Activated CD8-positive, alpha-beta memory T cell treated with anti-CD3 and anti-CD28 coated beads, Interleukin-2, amount 50 U/mL, for 1 hour (primary cell): ENCODE results near the gene DSP.

ENCODE experiments used
- DNase-seq: peaks from one replicate; pipeline ENCODE4 v3.0.0-alpha.2; 2020; ENCODE audit errors: extremely low read depth

The DSP gene

DNA sequence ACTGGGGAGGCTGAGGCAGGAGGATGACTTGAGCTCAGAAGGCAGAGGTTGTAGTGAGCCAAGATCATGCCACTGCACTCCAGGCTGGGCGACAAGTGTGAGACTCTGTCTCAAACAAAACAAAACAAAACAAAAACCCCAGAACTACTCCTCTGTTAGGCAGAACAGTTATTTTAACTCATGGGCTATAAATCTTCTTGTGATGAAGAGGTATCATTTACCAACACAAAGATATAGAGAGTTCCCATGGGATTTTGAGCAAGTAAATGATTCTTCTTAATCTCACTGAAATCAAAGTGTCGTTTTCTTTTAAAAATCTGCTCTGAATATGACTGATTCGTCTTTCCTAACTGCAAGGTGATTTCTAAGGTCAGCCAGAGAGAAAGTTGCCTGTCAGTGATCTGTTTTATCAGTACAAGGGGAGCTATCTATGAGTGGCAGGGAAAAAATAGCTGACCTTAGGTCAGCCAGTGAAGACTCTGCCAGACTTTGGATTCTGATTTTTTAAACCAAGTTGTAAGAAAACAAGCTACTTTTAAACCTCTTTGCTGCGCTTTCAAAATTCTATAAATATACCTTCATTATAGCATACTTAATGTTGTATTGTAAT, 3.8 kb upstream of the DSP start:
- DNase-seq = no peak

DNA sequence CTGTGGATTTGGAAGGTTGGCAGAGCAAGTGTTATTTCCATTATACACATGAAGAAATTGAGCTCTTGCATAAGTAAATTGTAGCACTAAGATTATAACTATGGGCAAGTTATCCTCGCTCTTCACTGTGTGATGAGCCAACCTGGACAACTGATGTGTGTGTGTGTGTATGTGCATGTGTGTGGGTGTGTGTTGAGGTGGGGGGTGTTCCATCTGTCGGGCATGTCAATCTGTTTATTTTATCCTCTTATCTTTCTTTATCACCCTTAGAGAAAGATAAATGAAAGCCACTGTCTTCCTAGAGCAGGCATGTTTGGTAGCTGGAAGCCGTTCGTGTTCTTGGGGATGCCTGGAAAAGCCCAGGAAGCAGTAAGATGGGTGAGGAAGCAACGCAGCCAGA, 3.0 kb upstream of the DSP start:
- no peak for DNase-seq

DNA sequence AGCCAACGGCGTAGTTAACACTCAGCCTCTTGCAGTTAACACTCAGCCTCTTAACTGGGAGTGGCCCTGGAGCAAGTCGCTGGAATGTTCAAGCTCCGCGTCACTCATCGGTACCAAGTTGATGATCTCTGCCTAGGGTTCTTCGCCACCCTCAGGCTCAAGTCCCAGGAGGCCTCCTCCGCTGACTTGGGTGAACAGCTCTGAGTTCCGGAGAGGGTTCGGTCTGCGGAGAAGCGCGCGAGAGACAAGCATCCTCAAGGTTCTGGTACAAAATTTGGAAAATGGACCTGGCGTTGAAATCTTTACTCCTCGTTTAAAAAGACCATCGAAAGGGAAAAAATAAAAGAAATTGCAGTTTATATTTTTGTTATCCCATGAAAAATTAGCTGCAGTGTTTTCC, 876 bp upstream of the DSP start:
- DNase-seq = no peak

DNA sequence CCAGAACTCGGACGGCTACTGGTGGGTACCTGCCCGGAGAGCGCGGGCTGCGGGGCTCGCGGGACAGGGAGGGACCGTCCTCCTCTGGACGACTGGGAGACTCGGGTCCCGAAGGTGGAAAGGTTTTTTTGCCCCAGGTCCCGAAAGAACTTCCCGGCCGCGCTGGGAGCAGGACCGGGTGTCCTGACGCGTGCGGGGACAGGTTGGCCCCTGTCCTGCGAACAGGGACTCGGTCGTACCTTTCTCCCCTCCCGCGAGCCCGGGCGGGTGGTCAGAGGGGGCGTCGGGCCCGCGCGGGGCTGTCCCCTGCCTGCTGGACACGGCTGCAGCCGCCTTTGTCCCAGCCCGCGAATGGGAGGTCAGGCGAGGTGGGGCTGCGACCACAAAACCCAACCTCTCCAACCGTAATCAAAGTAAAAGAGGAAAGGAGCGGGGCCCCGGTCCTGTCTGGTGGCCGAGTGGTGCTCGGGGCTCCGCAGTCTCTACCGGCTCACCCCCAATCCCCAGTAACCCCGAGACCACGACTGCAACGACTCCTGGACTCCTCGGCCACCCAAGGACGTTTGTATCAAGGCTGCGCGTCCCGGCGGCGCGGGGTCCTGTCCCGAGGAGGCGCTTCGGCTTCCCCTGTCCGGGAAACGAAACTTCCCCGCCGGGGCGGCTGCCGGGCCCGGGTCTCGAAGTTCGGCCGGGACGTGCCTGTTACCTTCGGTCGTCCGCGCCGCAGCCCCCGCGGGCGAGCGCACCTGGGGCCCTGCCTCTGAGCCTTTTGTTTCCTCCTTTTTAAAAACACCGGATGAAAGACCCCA, 798 bp downstream of the DSP start:
- DNase-seq = no peak

DNA sequence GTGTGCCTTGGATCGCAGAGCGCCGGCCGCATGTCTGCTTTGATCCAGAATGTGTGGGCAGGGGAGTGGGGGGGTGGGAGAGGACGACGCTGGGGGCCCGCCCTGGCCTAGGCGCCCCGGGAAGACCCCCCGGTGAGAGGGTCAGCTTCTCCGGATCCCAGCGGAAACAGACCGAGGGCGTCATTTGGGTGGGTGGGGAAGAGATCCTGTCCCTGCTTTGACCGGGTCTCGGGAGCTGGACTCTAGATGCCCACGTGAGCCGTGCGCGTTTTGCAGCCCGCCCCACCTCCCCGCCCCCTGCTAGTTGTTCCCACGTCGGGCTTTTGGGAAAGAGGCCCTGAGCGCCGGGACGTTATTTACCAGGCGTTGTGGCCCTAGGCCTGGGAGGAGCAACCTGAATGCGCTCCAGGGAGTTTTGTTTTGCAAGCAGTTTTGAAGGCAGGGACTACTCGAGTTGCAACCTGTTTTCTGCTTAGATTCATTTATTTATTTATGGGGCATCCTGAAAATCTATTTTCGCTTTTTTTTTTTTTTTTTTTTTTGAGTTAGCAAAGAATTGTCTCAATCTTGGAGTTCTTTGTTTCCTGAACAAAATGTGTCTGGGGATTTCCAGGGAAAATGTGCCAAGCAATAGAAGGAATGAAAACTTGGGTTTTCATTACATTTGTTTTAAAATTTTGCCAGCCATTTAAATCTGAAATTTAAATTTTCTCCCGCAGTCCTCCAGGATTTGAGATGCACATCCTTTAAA, 1.6 kb downstream of the DSP start:
- no peak for DNase-seq

DNA sequence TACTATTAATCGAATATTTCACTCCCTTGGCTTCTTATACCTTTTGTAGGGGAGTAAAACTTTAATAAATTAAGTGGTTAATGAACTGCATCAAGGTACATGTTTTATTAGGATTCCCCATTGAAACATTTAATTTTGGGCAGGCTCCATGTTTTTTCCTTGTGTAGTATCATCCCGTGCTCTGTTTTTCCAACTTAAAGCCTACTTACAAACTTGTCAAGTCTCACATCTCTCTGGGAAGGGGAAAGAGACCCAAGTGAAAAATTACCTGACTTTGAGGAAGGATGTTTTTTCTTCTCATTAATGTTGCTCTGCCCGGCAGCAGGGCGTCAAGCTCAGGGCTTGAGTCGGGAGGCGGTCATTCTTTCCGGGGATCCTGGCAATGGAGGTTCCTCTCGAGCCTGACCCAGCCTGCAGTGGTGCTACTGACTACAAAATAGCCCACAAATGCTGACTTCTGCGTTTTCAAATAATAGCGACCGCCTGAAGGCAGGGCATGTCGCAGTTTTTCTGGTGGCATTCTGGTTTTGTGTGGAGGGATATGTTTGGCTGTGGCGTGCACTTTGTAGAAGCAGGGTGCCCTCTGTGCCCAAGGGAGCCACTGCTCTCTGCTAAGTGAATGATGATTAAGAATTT, 2.4 kb downstream of the DSP start:
- no peak for DNase-seq

DNA sequence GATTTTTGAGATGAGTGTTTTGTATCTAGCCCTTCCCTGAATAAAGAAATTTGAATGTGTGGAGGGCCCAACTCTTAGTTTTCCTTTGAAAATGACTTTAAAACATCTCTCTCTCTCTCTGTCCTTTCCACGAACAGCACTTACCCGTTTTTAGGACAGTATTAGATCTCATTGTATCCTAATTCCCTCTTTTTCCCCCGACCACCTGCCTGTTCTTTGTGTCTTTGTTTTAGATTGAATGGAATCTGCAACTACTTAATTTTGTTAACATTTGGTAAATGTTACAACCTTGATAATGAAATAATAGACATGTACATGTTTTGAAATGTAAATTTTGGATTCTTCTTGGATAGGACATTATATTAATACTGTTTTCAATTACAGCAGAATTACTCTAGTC, 3.1 kb downstream of the DSP start:
- no peak for DNase-seq

DNA sequence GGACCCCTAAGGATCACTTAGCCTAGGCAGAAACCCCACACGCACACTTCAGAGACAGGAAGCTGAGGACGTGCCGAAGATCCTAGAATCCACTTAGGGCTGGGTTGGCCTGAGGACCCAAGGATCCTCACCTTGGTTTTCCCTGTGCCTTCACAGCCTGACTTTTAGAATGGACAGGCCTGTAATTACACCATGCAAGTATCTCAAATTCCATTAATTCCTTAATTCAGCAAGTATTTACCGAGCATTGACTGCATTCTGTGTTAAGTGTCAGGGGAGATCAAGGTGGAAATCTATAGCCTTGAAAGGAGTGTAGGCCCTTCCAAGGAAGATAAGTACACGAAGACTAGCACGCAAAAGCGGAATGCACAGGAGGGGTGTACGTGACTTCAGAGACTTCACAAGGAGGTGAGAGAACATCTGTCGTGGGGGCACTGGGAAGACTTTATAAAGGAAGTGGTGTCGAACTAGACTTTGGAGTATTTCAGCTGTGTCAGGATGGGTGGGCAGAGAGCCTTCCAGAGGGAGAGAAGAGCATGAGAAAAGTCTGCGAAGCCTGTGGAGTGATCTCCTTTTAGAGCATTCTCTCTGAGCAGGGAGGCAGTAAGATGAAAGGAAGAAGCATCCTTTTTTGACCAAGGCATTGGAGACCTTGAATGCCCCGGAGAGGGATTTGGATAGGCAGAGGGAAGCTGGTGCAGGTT, 4.0 kb downstream of the DSP start:
- DNase-seq = no peak

DNA sequence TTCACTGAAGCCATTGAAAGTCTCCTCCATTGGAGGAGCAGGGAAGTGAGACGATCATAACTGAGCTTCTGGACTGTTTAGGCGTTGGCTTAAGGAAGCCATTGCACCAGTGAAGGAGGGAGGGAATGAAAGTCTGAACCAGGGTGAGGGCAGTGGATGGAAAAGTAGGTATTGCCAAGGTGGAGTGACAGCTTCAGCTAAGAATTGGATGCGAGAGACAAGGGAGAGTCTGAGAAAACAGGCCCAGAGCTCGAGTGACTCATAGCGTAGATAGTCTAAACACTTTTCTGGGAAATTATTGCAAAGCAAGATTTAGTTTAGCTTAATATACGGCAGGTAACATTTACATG, 4.5 kb downstream of the DSP start:
- DNase-seq = no peak

DNA sequence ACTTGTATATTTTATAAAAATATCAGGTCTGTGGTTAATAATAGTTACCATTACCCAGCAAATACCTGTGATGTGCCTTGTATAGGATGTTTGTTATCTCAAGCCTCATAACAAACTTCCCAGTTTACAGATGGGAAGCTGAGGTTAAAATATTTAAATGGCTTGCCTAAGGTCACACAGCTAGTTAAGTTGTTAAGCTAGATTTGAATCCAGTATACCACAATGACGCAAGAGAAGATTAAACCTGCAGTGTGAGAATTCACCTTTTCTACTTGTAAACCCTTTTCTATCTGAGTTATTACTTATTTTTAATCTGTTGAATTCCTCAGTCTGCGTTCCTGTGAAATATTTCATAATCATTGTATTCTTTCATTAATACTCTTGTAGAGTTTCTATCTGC, 4.9 kb downstream of the DSP start:
- DNase-seq = no peak

DNA sequence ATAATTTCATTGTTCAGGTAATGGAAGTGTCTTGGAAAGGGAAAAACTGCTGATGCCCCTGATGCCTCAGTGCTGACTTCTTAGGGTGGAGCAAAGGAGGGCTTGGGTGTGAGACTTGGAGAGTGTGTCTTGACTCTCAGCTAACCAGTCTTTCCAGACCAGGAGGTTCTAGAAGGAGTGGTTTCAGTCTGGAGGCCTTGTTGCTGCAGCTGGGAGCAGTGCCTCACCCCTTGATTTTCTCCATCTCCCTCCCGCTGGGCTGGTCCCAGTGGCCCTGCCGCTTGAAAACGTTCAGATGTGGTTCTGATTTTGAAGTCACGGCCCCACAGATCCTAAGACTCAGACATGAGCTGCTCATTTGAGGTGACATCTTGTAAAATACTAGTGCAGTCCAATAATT, 5.4 kb downstream of the DSP start:
- DNase-seq = no peak

DNA sequence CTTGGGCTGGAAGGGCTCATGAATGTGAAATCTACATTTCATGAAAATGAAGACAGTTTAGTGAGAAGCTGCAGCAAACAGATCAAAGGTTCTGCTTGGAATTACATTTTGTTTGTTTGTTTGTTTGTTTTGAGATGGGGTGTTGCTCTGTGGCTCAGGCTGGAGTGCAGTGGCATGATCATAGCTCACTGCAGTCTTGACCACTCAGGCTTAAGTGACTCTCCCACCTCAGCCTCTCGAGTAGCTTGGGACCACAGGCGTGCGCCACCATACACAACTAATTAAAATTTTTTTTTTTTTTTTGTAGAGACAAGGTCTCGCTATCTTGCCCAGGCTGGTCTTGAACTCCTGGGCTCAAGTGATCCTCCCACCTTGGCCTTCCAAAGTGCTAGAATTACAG, 5.8 kb downstream of the DSP start:
- DNase-seq = no peak

DNA sequence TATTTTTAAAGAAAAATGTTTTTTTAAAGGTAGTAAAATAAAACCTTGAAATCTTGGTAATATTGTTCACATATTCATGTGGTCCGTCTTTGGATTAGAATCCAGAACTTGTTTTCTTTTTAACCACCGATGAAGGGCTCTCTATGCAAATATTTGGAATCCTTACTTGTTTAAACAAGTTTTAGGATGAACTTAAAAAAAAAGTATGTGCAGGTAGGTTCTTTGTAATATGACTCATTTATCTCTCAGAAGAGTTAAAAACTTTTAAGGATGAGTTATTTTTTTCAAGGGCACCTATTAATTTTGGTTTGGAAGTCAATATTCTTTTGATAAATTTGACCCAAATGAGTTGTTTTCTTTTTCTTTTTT, 8.9 kb downstream of the DSP start:
- no peak for DNase-seq

DNA sequence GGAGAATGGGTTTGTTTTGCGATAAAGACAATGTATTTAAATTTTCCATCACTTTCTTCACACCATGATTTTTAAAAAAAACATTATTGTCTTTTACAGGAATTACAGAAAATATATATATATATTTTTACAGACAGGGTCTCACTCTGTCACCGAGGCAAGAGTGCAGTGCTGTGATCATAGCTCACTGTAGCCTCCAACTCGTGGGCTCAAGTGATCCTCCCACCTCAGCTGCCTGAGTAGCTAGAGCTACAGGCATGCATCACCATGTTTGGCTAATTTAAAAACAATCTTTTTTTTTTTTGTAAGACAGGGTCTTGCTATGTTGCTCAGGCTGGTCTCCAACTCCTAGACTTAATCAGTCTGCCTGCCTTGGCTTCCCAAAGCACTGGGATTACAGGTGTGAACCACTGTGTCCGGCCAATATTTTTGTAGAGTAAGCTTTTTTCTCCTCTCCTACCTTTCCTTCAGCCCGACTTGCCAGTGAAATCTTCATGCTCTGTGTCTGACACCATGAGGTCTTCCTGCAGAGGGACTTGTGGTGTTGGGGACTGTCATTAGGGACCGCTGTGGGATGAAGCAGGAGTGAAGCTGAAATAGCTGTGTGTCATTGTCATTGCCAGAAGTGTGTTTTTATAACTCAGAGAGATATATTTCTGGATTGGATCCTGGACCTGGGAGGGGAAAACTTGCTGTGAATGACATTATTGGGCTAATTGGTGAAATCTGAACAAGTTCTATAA, 13.2 kb downstream of the DSP start:
- no peak for DNase-seq

DNA sequence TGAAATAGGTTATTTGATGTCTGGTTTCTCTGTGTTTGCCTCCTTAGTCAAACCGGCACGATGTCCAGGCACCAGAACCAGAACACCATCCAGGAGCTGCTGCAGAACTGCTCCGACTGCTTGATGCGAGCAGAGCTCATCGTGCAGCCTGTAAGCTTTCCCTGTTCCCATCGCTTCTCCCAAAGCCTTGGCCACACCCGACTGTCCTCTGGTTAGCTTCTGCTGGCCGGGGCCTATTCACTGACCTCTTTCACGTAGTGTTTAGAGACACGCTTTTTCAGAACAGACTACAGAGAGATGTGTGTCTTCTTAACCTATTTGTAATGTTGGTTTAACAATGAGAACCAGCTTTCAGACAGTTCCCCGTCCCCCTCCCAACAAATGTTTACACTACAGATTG, 14.2 kb downstream of the DSP start:
- no peak for DNase-seq

DNA sequence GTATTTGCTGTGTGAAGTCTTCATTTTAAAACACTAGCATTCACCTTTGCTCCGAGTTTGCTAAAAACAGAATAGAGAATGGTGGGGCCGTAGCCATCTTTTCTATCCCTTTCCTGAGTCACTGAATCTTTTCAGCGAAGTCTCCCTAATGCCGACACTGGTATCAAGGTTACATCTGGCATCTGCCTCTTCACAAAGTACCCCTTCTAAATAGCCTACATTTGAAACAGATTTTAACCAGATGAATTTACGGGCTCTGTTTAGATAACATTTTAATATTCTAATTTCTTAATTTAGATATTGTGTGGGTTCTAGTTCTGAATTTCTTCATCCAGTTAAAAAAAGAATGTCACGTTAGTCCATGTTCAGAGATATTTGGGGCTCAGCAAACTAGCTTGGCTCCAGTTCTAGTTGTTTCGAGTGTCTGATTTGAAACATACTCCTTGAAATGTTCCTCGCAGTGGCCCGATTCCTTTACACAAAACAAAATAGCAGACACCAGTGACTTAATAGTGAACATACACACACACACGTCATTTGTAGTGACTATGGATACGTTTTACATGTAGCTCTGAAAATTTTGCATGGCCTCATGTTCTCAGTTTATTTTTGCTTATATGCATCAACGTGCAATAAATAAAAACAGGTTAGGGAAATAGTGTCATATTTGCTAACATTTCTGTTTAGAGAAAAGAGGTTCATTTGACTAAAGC, 15.1 kb downstream of the DSP start:
- DNase-seq = no peak

DNA sequence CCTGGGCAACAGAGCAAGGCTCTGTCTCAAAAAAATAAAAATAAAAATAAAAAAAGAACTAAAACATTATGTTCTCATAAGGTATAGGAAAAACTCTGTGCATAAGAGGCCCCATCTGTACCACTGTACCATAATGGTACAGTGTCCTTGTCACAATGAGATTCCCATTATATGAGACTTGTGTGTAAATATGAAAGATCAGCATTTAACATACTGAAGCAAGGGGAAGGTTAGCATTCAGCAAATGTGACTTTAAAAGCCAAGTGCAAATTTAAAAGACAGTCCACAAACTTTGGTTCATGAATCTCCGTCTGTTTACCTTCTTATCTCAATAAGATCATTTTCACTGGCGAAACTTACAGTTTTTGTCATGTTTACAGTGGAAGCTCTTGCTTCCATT, 16.2 kb downstream of the DSP start:
- no peak for DNase-seq

DNA sequence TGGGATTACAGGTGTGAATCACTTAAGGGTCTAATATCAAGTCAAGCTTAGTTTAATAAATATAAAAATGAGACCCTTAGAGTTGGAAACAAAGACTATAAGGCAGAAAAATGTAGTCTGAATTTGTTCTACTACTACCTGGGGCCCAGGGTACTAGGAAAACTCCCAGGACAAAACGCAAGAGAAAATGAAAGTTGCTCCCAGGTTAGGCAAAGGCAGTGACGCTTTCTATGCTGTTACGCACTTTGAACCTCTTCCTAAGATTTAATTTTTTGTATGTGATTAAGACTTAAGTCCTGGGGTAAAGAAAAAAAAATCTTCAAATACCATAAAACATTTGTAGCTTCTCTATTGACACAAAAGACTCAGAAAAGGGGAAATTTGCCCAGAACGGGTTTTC, 17.3 kb downstream of the DSP start:
- no peak for DNase-seq

DNA sequence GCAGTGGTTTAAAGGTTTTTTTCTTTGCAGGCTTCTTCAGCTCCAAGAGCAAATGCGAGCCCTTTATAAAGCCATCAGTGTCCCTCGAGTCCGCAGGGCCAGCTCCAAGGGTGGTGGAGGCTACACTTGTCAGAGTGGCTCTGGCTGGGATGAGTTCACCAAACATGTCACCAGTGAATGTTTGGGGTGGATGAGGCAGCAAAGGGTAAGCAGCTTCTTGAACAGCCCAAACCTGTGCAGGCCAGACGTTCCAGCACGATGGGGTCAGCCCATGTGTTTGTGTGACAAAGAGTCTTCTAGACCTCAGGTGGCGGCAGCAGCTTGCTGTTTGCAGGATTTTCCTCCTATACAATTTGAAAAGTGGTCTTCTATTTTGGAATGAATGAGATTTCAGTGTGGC, 17.7 kb downstream of the DSP start:
- DNase-seq = no peak

DNA sequence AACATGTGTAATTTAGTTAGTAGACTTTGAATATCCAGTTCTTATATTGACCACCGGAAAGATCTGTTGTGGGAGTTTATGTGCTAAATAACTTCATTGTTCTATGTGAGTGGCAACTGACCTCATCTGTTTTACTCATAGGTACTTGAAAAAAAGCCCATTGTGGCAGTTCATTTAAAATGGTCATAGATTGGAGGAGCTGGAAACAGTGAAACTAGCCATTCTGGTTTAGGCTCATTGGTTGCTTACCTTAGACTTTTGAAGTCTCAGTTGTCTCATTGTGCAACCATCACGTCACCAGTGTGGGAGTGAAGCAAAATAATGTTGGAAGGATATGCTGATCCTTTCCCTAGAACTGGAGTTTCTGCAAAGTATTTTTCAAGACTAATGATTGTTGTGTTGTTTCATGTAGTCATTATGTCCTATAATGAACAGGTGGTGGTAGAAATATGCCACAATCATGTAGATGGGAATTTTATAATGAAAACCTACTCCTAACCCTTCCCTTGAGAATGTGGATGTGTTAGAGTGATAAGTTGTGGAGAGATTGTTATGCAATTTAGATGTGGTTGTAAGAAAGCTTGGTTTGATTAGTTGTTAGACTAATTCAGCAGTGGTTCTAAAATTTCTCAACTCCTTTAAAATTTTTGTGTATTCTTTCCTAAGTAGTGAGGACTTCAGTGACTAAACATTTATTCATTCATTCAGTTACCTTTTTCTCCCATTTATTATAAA, 18.3 kb downstream of the DSP start:
- DNase-seq = no peak
